ENCODE results near the gene TSPYL2. TPM values are rescaled to one million over a fixed set of nuclear protein-coding genes. Genes with fewer than 3 reads are reported as not detected.

The TSPYL2 gene
- total and polyA plus RNA-seq, 2 of the 4 experiments (the other 2 are of a cell fraction), result 19.2 to 49.7 TPM

GRCh38 chrX:53075011-53075410, 7.2 kb upstream of the TSPYL2 start:
- ATAC-seq (ENCODE audit: low read depth), result no peak
- Histone ChIP-seq H4K8ac (ENCODE audit: low read depth in 2 of 2, low read length in 2 of 2) (no peak overlapping the region), H3K4me2 (ENCODE audit: low read depth, low read length) (no peak overlapping the region), H4K20me1 (ENCODE audit: insufficient read depth, low read length) (peaks cover 13% of the 10 kb centered on the region), H3K56ac (ENCODE audit: extremely low read depth, insufficient read depth, low read length) (no peak overlapping the region), H2AFZ (replicated peaks; ENCODE audit: low read length, poor library complexity) (no peak overlapping the region), H4K91ac (ENCODE audit: insufficient read depth, low read depth, low read length) (no peak overlapping the region), H3K79me1 (ENCODE audit: low read depth in 1 of 2, low read length in 2 of 2) (peaks cover 0 to 17% of the 10 kb centered on the region in 2 experiments; a peak in 2 of 4 replicates), H3K9me1 (ENCODE audit: insufficient read depth, low read length) (peaks cover 3% of the 10 kb centered on the region; the same call in 1 of the 2 replicates), H3K4me1 (ENCODE audit: control insufficient read depth, insufficient read depth, low read length) (peaks cover 2% of the 10 kb centered on the region; the same call in 1 of the 2 replicates), H3K4me3 (ENCODE audit: insufficient read depth, low read depth, low read length) (no peak overlapping the region), H3K27ac (ENCODE audit: insufficient read depth, low read length) (no peak overlapping the region), H2BK120ac (ENCODE audit: low read depth, low read length) (no peak overlapping the region), H3K4ac (ENCODE audit: low read depth, low read length) (no peak overlapping the region), H3K9ac (ENCODE audit: low read depth, low read length) (no peak overlapping the region), H3K9me3 (ENCODE audit: control insufficient read depth, insufficient read depth, low read length) (no peaks in the 10 kb centered on the region), H2BK5ac (ENCODE audit: low read depth, low read length, poor library complexity, severe bottlenecking) (no peak overlapping the region), H3K14ac (replicated peaks; ENCODE audit: low read depth, low read length) (no peak overlapping the region), H2AK5ac (ENCODE audit: low read depth, low read length) (no peak overlapping the region), H3K23ac (ENCODE audit: low read depth, low read length) (no peak overlapping the region), H2BK20ac (ENCODE audit: low read depth, low read length) (no peak overlapping the region), H3K36me3 (ENCODE audit: control insufficient read depth, insufficient read depth, low read length) (peaks cover 13% of the 10 kb centered on the region), H4K5ac (ENCODE audit: low read depth, low read length) (no peak overlapping the region), H3K18ac (ENCODE audit: low read depth, low read length) (no peak overlapping the region), H2AK9ac (replicated peaks; ENCODE audit: low read depth, low read length, poor library complexity) (no peak overlapping the region), H3K27me3 (ENCODE audit: control insufficient read depth, insufficient read depth, low read length) (no peaks in the 10 kb centered on the region; the same call in 1 of the 2 replicates), H2BK15ac (ENCODE audit: low read depth, low read length) (no peak overlapping the region)
- dilution Hi-C loops (cut with HindIII; ENCODE audit: low sequenced_read_pairs, unreplicated experiment), result no loop called here
- in situ Hi-C loops (cut with MboI; ENCODE audit: low sequenced_read_pairs), result no loop called here
- TF ChIP-seq RFX5 (IDR thresholded peaks at IDR 0.05; ENCODE audit: low read depth, low read length) (no peak), CHD1 (IDR thresholded peaks at IDR 0.05; ENCODE audit: low read depth, low read length) (no peak), NFE2L2 (IDR thresholded peaks at IDR 0.05; ENCODE audit: low read depth, low read length) (no peak), ELK1 (IDR thresholded peaks at IDR 0.05; ENCODE audit: borderline replicate concordance, low read depth, low read length) (no peak), MXI1 (IDR thresholded peaks at IDR 0.05; ENCODE audit: borderline replicate concordance, low read depth, low read length) (no peak), RAD21 (IDR thresholded peaks at IDR 0.05; ENCODE audit: low read length) (no peak), USF2 (IDR thresholded peaks at IDR 0.05; ENCODE audit: low read depth, low read length) (no peak), POLR2A (IDR thresholded peaks at IDR 0.05; ENCODE audit: low read depth, low read length) (no peak), SMC3 (IDR thresholded peaks at IDR 0.05; ENCODE audit: low read depth, low read length) (no peak), CEBPB (IDR thresholded peaks at IDR 0.05; ENCODE audit: low read depth, low read length) (no peak), MAFK (IDR thresholded peaks at IDR 0.05; ENCODE audit: low read depth, low read length) (no peak), MAZ (IDR thresholded peaks at IDR 0.05; ENCODE audit: borderline replicate concordance, low read depth, low read length) (no peak), CTCF (conservative IDR thresholded peaks at IDR 0.05; ENCODE audit: low read depth, low read length) (no peak), FOS (IDR thresholded peaks at IDR 0.05; ENCODE audit: low read depth, low read length) (no peak), RCOR1 (IDR thresholded peaks at IDR 0.05; ENCODE audit: insufficient replicate concordance, low read length) (no peak), BHLHE40 (IDR thresholded peaks at IDR 0.05; ENCODE audit: low read depth, low read length) (no peak)
- no TSS peak for BruUV-seq (replicated peaks)
- intact Hi-C loops (cut with micrococcal nuclease), result no loop called here
- 76% methylated on average over 7 of the region's 7 CpGs; no CpG with 5 or more reads in 1 of the 2 experiments for WGBS, 2 experiments (ENCODE audit: extremely low coverage in 2 of 2, insufficient read length in 1 of 2)
- ChIA-PET POLR2A (ENCODE audit: unreplicated experiment) (no interaction called here), CTCF (no interaction called here)
- no peak for DNase-seq
